Measurements from ENCODE around the gene CLSTN2. TPM values are rescaled to one million over a fixed set of nuclear protein-coding genes. Genes with fewer than 3 reads are reported as not detected.

CLSTN2 gene
- total RNA-seq, 1 donor from 2014 or later: 80.9 TPM

GRCh38 chr3:140384028-140384771 is 449.2 kb downstream of the CLSTN2 start:
- Mint-ChIP-seq H3K27me3 (ENCODE audit: low read depth, unreplicated experiment) (no peaks in the 10 kb centered on the region), H3K4me1 (ENCODE audit: low read depth, unreplicated experiment) (peaks cover 17% of the 10 kb centered on the region), H3K4me3 (ENCODE audit: unreplicated experiment) (no peak overlapping the region), H3K36me3 (ENCODE audit: low read depth, unreplicated experiment) (no peaks in the 10 kb centered on the region), H3K27ac (ENCODE audit: unreplicated experiment) (no peak overlapping the region), H3K9me3 (ENCODE audit: unreplicated experiment) (peaks cover 1% of the 10 kb centered on the region)
- H2AFZ ChIP-seq (ENCODE audit: low read depth, low read length): no peak overlapping the region
- H3K79me2 ChIP-seq (ENCODE audit: insufficient read depth, low read length): no peaks in the 10 kb centered on the region
- H3K9ac ChIP-seq (ENCODE audit: low read length): no peak overlapping the region
- TF ChIP-seq EZH2 (IDR thresholded peaks at IDR 0.05; ENCODE audit: insufficient read depth, low read length) (no peak), CTCF (IDR thresholded peaks at IDR 0.05; ENCODE audit: insufficient read depth, low read depth, low read length) (no peak)
- H3K9me3 ChIP-seq (ENCODE audit: insufficient read depth, low read depth, low read length): no peaks in the 10 kb centered on the region
- H3K4me1 ChIP-seq (ENCODE audit: insufficient read depth, low read length): no peaks in the 10 kb centered on the region
- FAIRE-seq (no peak), DNase-seq (ENCODE audit: low read depth) (no peak)
- H3K4me3 ChIP-seq (ENCODE audit: insufficient read depth, low read depth, low read length): no peak overlapping the region
- H3K27me3 ChIP-seq (ENCODE audit: insufficient read depth, low read length): no peaks in the 10 kb centered on the region
- no peak overlapping the region for H3K27ac ChIP-seq (ENCODE audit: low read depth, low read length)
- no peak overlapping the region for H3K4me2 ChIP-seq (ENCODE audit: low read length)
- H3K36me3 ChIP-seq (ENCODE audit: insufficient read depth, low read length): no peaks in the 10 kb centered on the region
- no peaks in the 10 kb centered on the region for H4K20me1 ChIP-seq (ENCODE audit: insufficient read depth, low read length)

- Histone ChIP-seq H3K9ac (ENCODE audit: low read length) (no peak overlapping the region), H3K4me3 (ENCODE audit: insufficient read depth, low read depth, low read length) (no peak overlapping the region), H3K79me2 (ENCODE audit: insufficient read depth, low read length) (no peaks in the 10 kb centered on the region), H3K36me3 (ENCODE audit: insufficient read depth, low read length) (no peaks in the 10 kb centered on the region), H3K27ac (ENCODE audit: low read depth, low read length) (no peak overlapping the region), H2AFZ (ENCODE audit: low read depth, low read length) (no peak overlapping the region), H3K27me3 (ENCODE audit: insufficient read depth, low read length) (no peaks in the 10 kb centered on the region), H3K9me3 (ENCODE audit: insufficient read depth, low read depth, low read length) (no peaks in the 10 kb centered on the region), H3K4me2 (ENCODE audit: low read length) (no peak overlapping the region), H3K4me1 (ENCODE audit: insufficient read depth, low read length) (no peaks in the 10 kb centered on the region), H4K20me1 (ENCODE audit: insufficient read depth, low read length) (no peaks in the 10 kb centered on the region)
- Mint-ChIP-seq H3K9me3 (ENCODE audit: unreplicated experiment) (peaks cover 1% of the 10 kb centered on the region), H3K4me3 (ENCODE audit: unreplicated experiment) (no peak overlapping the region), H3K36me3 (ENCODE audit: low read depth, unreplicated experiment) (no peaks in the 10 kb centered on the region), H3K27me3 (ENCODE audit: low read depth, unreplicated experiment) (no peaks in the 10 kb centered on the region), H3K27ac (ENCODE audit: unreplicated experiment) (no peak overlapping the region), H3K4me1 (ENCODE audit: low read depth, unreplicated experiment) (peaks cover 15% of the 10 kb centered on the region)
- FAIRE-seq (no peak), DNase-seq (ENCODE audit: low read depth) (no peak)
- no peak for TF ChIP-seq EZH2 (IDR thresholded peaks at IDR 0.05; ENCODE audit: insufficient read depth, low read length)
- TF ChIP-seq CTCF (IDR thresholded peaks at IDR 0.05; ENCODE audit: insufficient read depth, low read depth, low read length): no peak
Observed at GRCh38 chr3:140384876-140385275, 449.9 kb downstream of the CLSTN2 start.
